Measurements from ENCODE around the gene SYDE1.

GRCh38 chr19:15099017-15099582 is 8.1 kb upstream of the SYDE1 start:
- TF ChIP-seq ZNF274 (IDR thresholded peaks at IDR 0.05; ENCODE audit: low read depth, low read length) (no peak), SUZ12 (IDR thresholded peaks at IDR 0.05; ENCODE audit: extremely low read depth, insufficient read depth, insufficient read length) (no peak), YY1 (IDR thresholded peaks at IDR 0.05; ENCODE audit: insufficient read depth, insufficient read length) (no peak)

Data from NT2/D1 (cell line).